Neuronal stem cell (in vitro differentiated cells): ENCODE data around the gene HOXA11.

Experiments
- DNase-seq: peaks from one replicate; pipeline ENCODE4 v3.0.0-alpha.2; 2013; ENCODE audit warnings: low spot score
- H2AFZ ChIP-seq: one replicate; pipeline ENCODE4 v1.6.1; 2013; ENCODE audit warnings: mild to moderate bottlenecking, low read length, inconsistent platforms
- H2AK5ac ChIP-seq: 2 replicates; pipeline ENCODE4 v1.6.1; 2013; ENCODE audit warnings: low read depth, mild to moderate bottlenecking, inconsistent platforms, low read length, moderate library complexity, mixed read lengths
- H2BK120ac ChIP-seq: 2 replicates; pipeline ENCODE4 v1.6.1; 2013; ENCODE audit warnings: low read depth, mild to moderate bottlenecking, inconsistent platforms, low read length, moderate library complexity, mixed read lengths
- H2BK12ac ChIP-seq: one replicate; pipeline ENCODE4 v1.6.1; 2013; ENCODE audit warnings: low read length, inconsistent platforms
- H2BK15ac ChIP-seq: 2 replicates; pipeline ENCODE4 v1.6.1; 2013; ENCODE audit warnings: mild to moderate bottlenecking, low read length, inconsistent platforms, mixed read lengths
- H2BK5ac ChIP-seq: one replicate; pipeline ENCODE4 v1.6.1; 2013; ENCODE audit warnings: inconsistent platforms, mild to moderate bottlenecking, low read length, moderate library complexity
- H3K14ac ChIP-seq: one replicate; pipeline ENCODE4 v1.6.1; 2013; ENCODE audit warnings: low read length, inconsistent platforms
- H3K18ac ChIP-seq: 2 replicates; pipeline ENCODE4 v1.6.1; 2013; ENCODE audit warnings: low read length, inconsistent platforms
- H3K23ac ChIP-seq: 2 replicates; pipeline ENCODE4 v1.6.1; 2013; ENCODE audit warnings: low read depth, mild to moderate bottlenecking, mixed read lengths, low read length, inconsistent platforms; ENCODE audit not compliant: poor library complexity
- H3K27ac ChIP-seq: replicated peaks from 3 replicates; pipeline ENCODE4 v1.5.1; 2013; ENCODE audit warnings: low read length, inconsistent platforms
- H3K27me3 ChIP-seq, 3 experiments: 2 replicates each; pipeline ENCODE4 v1.6.1; 2013; ENCODE audit warnings: low read length in 3 of 3, mild to moderate bottlenecking in 2 of 3, inconsistent platforms in 1 of 3, low read depth in 1 of 3, mixed read lengths in 1 of 3, moderate library complexity in 1 of 3; ENCODE audit not compliant: control insufficient read depth in 3 of 3, insufficient read depth in 3 of 3
- H3K36me3 ChIP-seq, 2 donors: replicated peaks in 1 of 2; 2 replicates each; pipeline ENCODE4 v1.6.1; 2013; ENCODE audit warnings: low read length in 2 of 2; ENCODE audit not compliant: control insufficient read depth in 2 of 2, insufficient read depth in 2 of 2
- H3K4ac ChIP-seq: 2 replicates; pipeline ENCODE4 v1.6.1; 2013; ENCODE audit warnings: inconsistent platforms, mild to moderate bottlenecking, low read length, moderate library complexity
- H3K4me1 ChIP-seq, 2 donors: 1 replicate in 1 of 2; 2 replicates in 1 of 2; pipeline ENCODE4 v1.6.1; 2013; ENCODE audit warnings: low read length in 2 of 2, low read depth in 1 of 2; ENCODE audit not compliant: control insufficient read depth in 2 of 2, insufficient read depth in 1 of 2
- H3K4me2 ChIP-seq: one replicate; pipeline ENCODE4 v1.6.1; 2013; ENCODE audit warnings: mild to moderate bottlenecking, low read length, inconsistent platforms; ENCODE audit not compliant: insufficient read depth, poor library complexity, severe bottlenecking
- H3K4me3 ChIP-seq, 2 donors: 2 replicates each; pipeline ENCODE4 v1.5.1; 2013; ENCODE audit warnings: low read length in 2 of 2, mild to moderate bottlenecking in 2 of 2, inconsistent platforms in 1 of 2, moderate library complexity in 1 of 2
- H3K79me1 ChIP-seq: one replicate; pipeline ENCODE4 v1.6.1; 2013; ENCODE audit warnings: low read depth, mild to moderate bottlenecking, inconsistent platforms, low read length, moderate library complexity
- H3K9ac ChIP-seq: one replicate; pipeline ENCODE4 v1.6.1; 2013; ENCODE audit warnings: mild to moderate bottlenecking, low read depth, low read length, inconsistent platforms; ENCODE audit not compliant: poor library complexity
- H3K9me3 ChIP-seq, 2 donors: replicated peaks in 1 of 2; 2 replicates each; pipeline versions ENCODE3 to v1.6.1; 2013; ENCODE audit warnings: low read length in 2 of 2, mild to moderate bottlenecking in 2 of 2, inconsistent platforms in 1 of 2, low read depth in 1 of 2, mixed read lengths in 1 of 2, moderate library complexity in 1 of 2; ENCODE audit not compliant: control insufficient read depth in 2 of 2, insufficient read depth in 1 of 2
- H4K8ac ChIP-seq: one replicate; pipeline ENCODE4 v1.6.1; 2013; ENCODE audit warnings: low read depth, mild to moderate bottlenecking, inconsistent platforms, low read length, moderate library complexity
- H4K91ac ChIP-seq: one replicate; pipeline ENCODE4 v1.6.1; 2013; ENCODE audit warnings: low read length, low read depth, mild to moderate bottlenecking, inconsistent platforms; ENCODE audit not compliant: poor library complexity
- WGBS, 2 donors: extraction: QIAGEN DNeasy Blood & Tissue Kit; methylation state at CpG; one replicate each; pipeline ENCODE4 v1.1.7; 2013; ENCODE audit warnings: missing lambda C conversion rate in 2 of 2, mixed read lengths in 1 of 2; ENCODE audit not compliant: insufficient read length in 2 of 2, insufficient replicate concordance in 1 of 2; ENCODE audit errors: extremely low coverage in 2 of 2; 5-methylcytosine and 5-hydroxymethylcytosine counted together

Gene HOXA11

GRCh38 chr7:27143950-27144780, 40.9 kb downstream of the HOXA11 start:
- H3K36me3 ChIP-seq = no peaks in the 10 kb centered on the region
- DNase-seq = no peak
- H3K4ac ChIP-seq = no peak overlapping the region
- H3K9me3 ChIP-seq = peaks cover 3 to 20% of the 10 kb centered on the region in 2 donors
- no peak overlapping the region for H4K91ac ChIP-seq
- no CpG with 5 or more reads among the region's 40 CpGs for WGBS, 2 donors
- H3K4me3 ChIP-seq = no peak overlapping the region
- H3K27ac ChIP-seq = no peak overlapping the region
- no peak overlapping the region for H3K14ac ChIP-seq
- H4K8ac ChIP-seq = no peak overlapping the region
- H2BK5ac ChIP-seq = no peak overlapping the region
- H3K18ac ChIP-seq = no peak overlapping the region
- H3K27me3 ChIP-seq = peaks cover 69 to 100% (median 99%) of the 10 kb centered on the region in 3 experiments
- no peak overlapping the region for H2BK12ac ChIP-seq
- no peak overlapping the region for H3K4me2 ChIP-seq
- H2BK120ac ChIP-seq = no peak overlapping the region
- H3K23ac ChIP-seq = no peak overlapping the region
- H3K9ac ChIP-seq = no peak overlapping the region
- H2AFZ ChIP-seq = peak overlapping the region; percentile 29
- no peaks in the 10 kb centered on the region for H3K79me1 ChIP-seq
- H2AK5ac ChIP-seq = no peak overlapping the region
- H2BK15ac ChIP-seq = no peak overlapping the region
- no peaks in the 10 kb centered on the region for H3K4me1 ChIP-seq

DNA sequence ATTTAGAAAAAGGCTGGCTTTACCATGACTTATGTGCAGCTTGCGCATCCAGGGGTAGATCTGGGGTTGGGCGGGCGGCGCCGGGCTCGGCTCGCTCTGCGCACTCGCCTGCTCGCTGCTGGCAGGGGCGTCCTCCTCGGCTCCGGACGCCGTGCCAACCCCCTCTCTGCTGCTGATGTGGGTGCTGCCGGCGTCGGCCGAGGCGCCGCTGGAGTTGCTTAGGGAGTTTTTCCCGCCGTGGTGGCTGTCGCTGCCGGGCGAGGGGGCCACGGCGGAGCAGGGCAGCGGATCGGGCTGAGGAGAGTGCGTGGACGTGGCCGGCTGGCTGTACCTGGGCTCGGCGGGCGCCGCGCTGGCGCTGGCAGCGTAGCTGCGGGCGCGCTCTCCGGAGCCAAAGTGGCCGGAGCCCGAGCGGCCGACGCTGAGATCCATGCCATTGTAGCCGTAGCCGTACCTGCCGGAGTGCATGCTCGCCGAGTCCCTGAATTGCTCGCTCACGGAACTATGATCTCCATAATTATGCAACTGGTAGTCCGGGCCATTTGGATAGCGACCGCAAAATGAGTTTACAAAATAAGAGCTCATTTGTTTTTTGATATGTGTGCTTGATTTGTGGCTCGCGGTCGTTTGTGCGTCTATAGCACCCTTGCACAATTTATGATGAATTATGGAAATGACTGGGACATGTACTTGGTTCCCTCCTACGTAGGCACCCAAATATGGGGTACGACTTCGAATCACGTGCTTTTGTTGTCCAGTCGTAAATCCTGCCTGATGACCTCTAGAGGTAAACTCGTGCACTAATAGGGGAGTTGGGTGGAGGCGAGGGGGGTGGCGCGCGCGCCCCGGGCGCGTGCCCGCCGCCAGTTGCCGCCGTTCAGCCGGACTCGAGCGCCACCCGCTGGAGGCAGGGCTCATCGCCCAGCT, 41.7 kb downstream of the HOXA11 start, which contains the start of gene HOXA5:
TSS of gene HOXA5 (minus strand) at position 659 of the 927 bp plus-strand sequence. CDS start at position 585, 74 bp downstream.
- H4K91ac ChIP-seq = no peak within 1 kb of the TSS
- peak within 1 kb of the TSS; percentile 29 for H3K23ac ChIP-seq
- H2AFZ ChIP-seq = peak within 1 kb of the TSS; percentile 87
- no peak within 1 kb of the TSS for H3K9ac ChIP-seq
- peaks cover 3 to 18% of the 10 kb centered on the region in 2 donors for H3K9me3 ChIP-seq
- no peak within 1 kb of the TSS for H2AK5ac ChIP-seq
- no peak within 1 kb of the TSS for H4K8ac ChIP-seq
- H3K14ac ChIP-seq = peak within 1 kb of the TSS; percentile 23
- no peak within 1 kb of the TSS for H2BK15ac ChIP-seq
- no peak within 1 kb of the TSS for H3K4ac ChIP-seq
- no peaks in the 10 kb centered on the region for H3K36me3 ChIP-seq
- no peaks in the 10 kb centered on the region for H3K79me1 ChIP-seq
- peak within 1 kb of the TSS; percentile 59 for H3K4me2 ChIP-seq
- H3K4me1 ChIP-seq = no peaks in the 10 kb centered on the region
- peaks cover 66 to 100% (median 99%) of the 10 kb centered on the region in 3 experiments for H3K27me3 ChIP-seq
- H2BK5ac ChIP-seq = no peak within 1 kb of the TSS
- no peak within 1 kb of the TSS for H2BK12ac ChIP-seq
- no CpG with 5 or more reads among the region's 86 CpGs for WGBS, 2 donors
- no peak within 1 kb of the TSS for H3K27ac ChIP-seq
- no peak within 1 kb of the TSS for H3K18ac ChIP-seq
- no peak within 1 kb of the TSS for H2BK120ac ChIP-seq
- peak; percentile 67 for DNase-seq
- peak within 1 kb of the TSS; percentile 1 to 63 for H3K4me3 ChIP-seq

- H4K91ac ChIP-seq = no peak overlapping the region
- no peak overlapping the region for H2BK5ac ChIP-seq
- H3K27ac ChIP-seq = no peak overlapping the region
- no peaks in the 10 kb centered on the region for H3K4me1 ChIP-seq
- H3K9ac ChIP-seq = no peak overlapping the region
- WGBS, 2 donors = no CpG with 5 or more reads among the region's 29 CpGs
- H3K9me3 ChIP-seq = peaks cover 3 to 14% of the 10 kb centered on the region in 2 donors
- peak overlapping the region; percentile 87 for H2AFZ ChIP-seq
- H2BK15ac ChIP-seq = no peak overlapping the region
- H3K23ac ChIP-seq = peak overlapping the region; percentile 29
- H3K18ac ChIP-seq = no peak overlapping the region
- H3K36me3 ChIP-seq = no peaks in the 10 kb centered on the region
- DNase-seq = no peak
- no peak overlapping the region for H4K8ac ChIP-seq
- no peak overlapping the region for H2BK120ac ChIP-seq
- H3K4ac ChIP-seq = no peak overlapping the region
- no peak overlapping the region for H3K4me3 ChIP-seq
- H3K4me2 ChIP-seq = peak overlapping the region; percentile 59
- no peak overlapping the region for H3K14ac ChIP-seq
- H3K79me1 ChIP-seq = no peaks in the 10 kb centered on the region
- no peak overlapping the region for H2AK5ac ChIP-seq
- peaks cover 59 to 100% (median 100%) of the 10 kb centered on the region in 3 experiments for H3K27me3 ChIP-seq
- no peak overlapping the region for H2BK12ac ChIP-seq
These were observed 42.4 kb downstream of the HOXA11 start for GRCh38 chr7:27142580-27143022.
